A549 (cell line): Measurements from ENCODE around the gene DCXR. TPM values are rescaled to one million over a fixed set of nuclear protein-coding genes. Genes with fewer than 3 reads are reported as not detected.

ENCODE experiments used
- ATAC-seq, 2 experiments: fragments of 200-7000 bp in 1 of 2; fragments of >200 bp in 1 of 2; cut with Nextera tagmentation in 1 of 2; cut with Tn5 transposase in 1 of 2; 3 replicates each; pipeline versions ENCODE4 v1.8.0 to v1.9.1; 2018 to 2020; ENCODE audit warnings: mild to moderate bottlenecking in 1 of 2, moderate library complexity in 1 of 2
- CTCF ChIA-PET: fragments of 300-600 bp; sonication (Branson Sonifier 250); formaldehyde crosslinking; extraction: SDS; loops from one replicate; lab custom pipeline; 2021; ENCODE audit warnings: antibody characterized with exemption, inconsistent platforms; lab: Yijun Ruan, JAX
- POLR2A ChIA-PET: fragments of 350-600 bp; formaldehyde crosslinking; extraction: SDS; loops from one replicate; lab custom pipeline; 2021; ENCODE audit warnings: antibody characterized with exemption, inconsistent platforms; lab: Yijun Ruan, JAX
- DNase-seq, 2 experiments: peaks; one replicate each; pipeline versions ENCODE4 v3.0.0 to v3.0.0-alpha.2; 2011 to 2016; ENCODE audit warnings: low read depth in 1 of 2, low spot score in 1 of 2
- FAIRE-seq: peaks from 2 replicates; lab custom pipeline; 2011; peaks lifted over from hg19 to GRCh38; lab: Jason Lieb, UNC
- H3K27ac ChIP-seq, 2 experiments: fragments of >200 bp; sonication (Bioruptor Twin); formaldehyde crosslinking; 3 replicates each; pipeline ENCODE4 v1.5.1; 2016 to 2017
- H3K4me1 ChIP-seq: fragments of >200 bp; sonication (Bioruptor Twin); formaldehyde crosslinking; 3 replicates; pipeline ENCODE4 v1.6.1; 2016
- H3K4me2 ChIP-seq: fragments of >200 bp; sonication (Bioruptor Twin); formaldehyde crosslinking; 3 replicates; pipeline ENCODE4 v1.6.1; 2016
- H3K4me3 ChIP-seq: fragments of >200 bp; sonication (Bioruptor Twin); formaldehyde crosslinking; 3 replicates; pipeline ENCODE4 v1.5.1; 2016
- H3K9me3 ChIP-seq: fragments of >200 bp; sonication (Bioruptor Twin); formaldehyde crosslinking; 3 replicates; pipeline ENCODE4 v1.6.1; 2016
- ATOH8 ChIP-seq: fragments of 250-450 bp; sonication (Bioruptor Pico); IDR thresholded peaks from 2 replicates; pipeline ENCODE4 v1.5.0; 2020; ENCODE audit warnings: low read depth, mild to moderate bottlenecking, moderate library complexity
- BHLHE40 ChIP-seq: IDR thresholded peaks from 2 replicates; pipeline ENCODE4 v1.6.1; 2012; ENCODE audit warnings: low read depth, low read length, inconsistent platforms
- CBX8 ChIP-seq: fragments of 200-600 bp; sonication (generic); IDR thresholded peaks from 2 replicates; pipeline ENCODE4 v1.6.1; 2016
- CEBPB ChIP-seq, 2 experiments: fragments of >200 bp in 1 of 2; sonication (Bioruptor Twin) in 1 of 2; formaldehyde crosslinking in 1 of 2; IDR thresholded peaks; 2 replicates each; pipeline ENCODE4 v1.6.1; 2012 to 2016
- CHD4 ChIP-seq: fragments of 200-600 bp; sonication (generic); IDR thresholded peaks from 2 replicates; pipeline ENCODE4 v1.6.1; 2016; ENCODE audit warnings: antibody characterized with exemption, mild to moderate bottlenecking, borderline replicate concordance
- EHF ChIP-seq: fragments of 250-450 bp; sonication (Bioruptor Pico); IDR thresholded peaks from 2 replicates; pipeline ENCODE4 v1.5.0; 2020; ENCODE audit warnings: mild to moderate bottlenecking
- ELK1 ChIP-seq: fragments of 150-350 bp; IDR thresholded peaks from 2 replicates; pipeline ENCODE4 v1.6.1; 2014; ENCODE audit warnings: low read depth, mild to moderate bottlenecking, low read length
- FOXS1 ChIP-seq: fragments of 250-450 bp; sonication (Bioruptor Pico); IDR thresholded peaks from 2 replicates; pipeline ENCODE4 v1.5.0; 2020; ENCODE audit warnings: mild to moderate bottlenecking, moderate library complexity
- GATA3 ChIP-seq: IDR thresholded peaks from 2 replicates; pipeline ENCODE4 v1.6.1; 2012; ENCODE audit warnings: borderline replicate concordance
- HMGXB4 ChIP-seq: fragments of 250-450 bp; sonication (Bioruptor Pico); IDR thresholded peaks from 2 replicates; pipeline ENCODE4 v1.5.0; 2021; ENCODE audit warnings: mild to moderate bottlenecking, moderate library complexity, borderline replicate concordance
- HOXB5 ChIP-seq: fragments of 250-450 bp; sonication (Bioruptor Pico); IDR thresholded peaks from 2 replicates; pipeline ENCODE4 v1.5.0; 2020; ENCODE audit warnings: mild to moderate bottlenecking, moderate library complexity
- JUN ChIP-seq, 2 experiments: fragments of >200 bp; sonication (Bioruptor Twin); formaldehyde crosslinking; IDR thresholded peaks; 2 replicates in 1 of 2; 3 replicates in 1 of 2; pipeline ENCODE4 v1.6.1; 2016 to 2017
- MAX ChIP-seq: IDR thresholded peaks from 2 replicates; pipeline ENCODE4 v1.6.1; 2012
- MAZ ChIP-seq: fragments of 150-350 bp; IDR thresholded peaks from 2 replicates; pipeline ENCODE4 v1.6.1; 2014; ENCODE audit warnings: antibody characterized with exemption, low read depth, low read length, borderline replicate concordance
- NPAS2 ChIP-seq: fragments of 250-450 bp; sonication (Bioruptor Pico); IDR thresholded peaks from 2 replicates; pipeline ENCODE4 v1.8.0; 2022; ENCODE audit warnings: mild to moderate bottlenecking, moderate library complexity, borderline replicate concordance
- PHF8 ChIP-seq: fragments of 200-600 bp; sonication (generic); IDR thresholded peaks from 2 replicates; pipeline ENCODE4 v1.6.1; 2016; ENCODE audit warnings: low read depth, mild to moderate bottlenecking, antibody characterized with exemption, moderate library complexity, borderline replicate concordance
- POLR2A ChIP-seq: IDR thresholded peaks from 2 replicates; pipeline ENCODE4 v1.6.1; 2012; ENCODE audit warnings: mild to moderate bottlenecking, low read length
- RAD21 ChIP-seq, 2 experiments: fragments of >200 bp in 1 of 2; sonication (Bioruptor Twin) in 1 of 2; formaldehyde crosslinking in 1 of 2; IDR thresholded peaks in 1 of 2; conservative IDR thresholded peaks in 1 of 2; 2 replicates in 1 of 2; 3 replicates in 1 of 2; pipeline ENCODE4 v1.6.1; 2012 to 2018; ENCODE audit warnings: inconsistent platforms in 1 of 2
- RCOR1 ChIP-seq: fragments of 150-350 bp; IDR thresholded peaks from 2 replicates; pipeline ENCODE4 v1.6.1; 2014; ENCODE audit warnings: antibody characterized with exemption, low read length, low read depth
- SMC3 ChIP-seq: fragments of >200 bp; sonication (Bioruptor Twin); formaldehyde crosslinking; IDR thresholded peaks from 3 replicates; pipeline ENCODE4 v1.6.1; 2018; ENCODE audit warnings: inconsistent platforms
- TFCP2L1 ChIP-seq: fragments of 250-450 bp; sonication (Bioruptor Pico); IDR thresholded peaks from 2 replicates; pipeline ENCODE4 v1.5.0; 2021; ENCODE audit warnings: mild to moderate bottlenecking
- USF2 ChIP-seq: fragments of 450-650 bp; IDR thresholded peaks from 2 replicates; pipeline ENCODE4 v1.6.1; 2014; ENCODE audit warnings: antibody characterized with exemption
- ZC3H11A ChIP-seq: fragments of 450-650 bp; IDR thresholded peaks from 2 replicates; pipeline ENCODE4 v1.6.1; 2014; ENCODE audit warnings: antibody characterized with exemption, mild to moderate bottlenecking
- ZSCAN20 ChIP-seq: fragments of 250-450 bp; sonication (Bioruptor Pico); IDR thresholded peaks from 2 replicates; pipeline ENCODE4 v1.8.0; 2022; ENCODE audit warnings: mild to moderate bottlenecking, moderate library complexity
- WGBS: methylation state at CpG from one replicate; pipeline ENCODE4 v1.1.6; 2017; ENCODE audit errors: missing lambda C conversion rate; 5-methylcytosine and 5-hydroxymethylcytosine counted together
- polyA plus RNA-seq, 4 experiments: library from polyadenylated mRNA; depleted of rRNA in 3 of 4; stranded (reverse); fragments of >200 nt; fragmentation: RNase III in 1 of 4; extraction: RNeasy Plus Mini Kit Qiagen cat#74134 plus additional on column Dnase treatment in 1 of 4; gene quantifications; 2 replicates in 3 of 4; 3 replicates in 1 of 4; pipeline ENCODE4 v1.2.3, GENCODE V29; 2011 to 2017

The DCXR gene
- polyA plus RNA-seq, 2 of the 4 experiments (the other 2 are of a cell fraction), result 39.3 to 70.7 TPM

- TF ChIP-seq CHD4 (no peak), BHLHE40 (no peak), EHF (CRISPR knock-in tag) (no peak), HMGXB4 (no peak)
- TF ChIP-seq, all 56 proteins: peak for 0
Observed at GRCh38 chr17:82028246-82028645, 9.3 kb downstream of the DCXR start (continued).

- ATAC-seq (no peak), FAIRE-seq (no peak)
- H3K27ac ChIP-seq, result no peak overlapping the region
- H3K4me2 ChIP-seq, result no peak overlapping the region
- WGBS, result 92% methylated on average over 25 of the region's 25 CpGs
- no peaks in the 10 kb centered on the region for H3K9me3 ChIP-seq
- H3K4me1 ChIP-seq, result peaks cover 23% of the 10 kb centered on the region
- CTCF ChIA-PET, result interaction anchor here (0.9 to 33.2 kb wide), 8 partner anchors 10 to 131 kb away, joined by 3 to 794 read pairs (median 10); partner anchors contain the start of genes DCXR and NOTUM
- no peak overlapping the region for H3K4me3 ChIP-seq
- no peak for TF ChIP-seq HOXB5 (CRISPR knock-in tag)
- TF ChIP-seq NPAS2 (CRISPR knock-in tag), result no peak
- TF ChIP-seq ZSCAN20 (CRISPR knock-in tag), result no peak
- TF ChIP-seq POLR2A, result no peak
- TF ChIP-seq MAX, result no peak
- TF ChIP-seq, all 56 proteins: peak for 0
- POLR2A ChIA-PET, result no interaction called here
- DNase-seq, result no peak
Observed at GRCh38 chr17:82025401-82026107, 11.9 kb downstream of the DCXR start.

GRCh38 chr17:82024859-82025258, 12.6 kb downstream of the DCXR start:
- FAIRE-seq (no peak), DNase-seq (no peak)
- WGBS, result 96% methylated on average over 8 of the region's 17 CpGs
- Histone ChIP-seq H3K4me2 (no peak overlapping the region), H3K27ac (no peak overlapping the region), H3K9me3 (no peaks in the 10 kb centered on the region), H3K4me1 (peaks cover 29% of the 10 kb centered on the region)
- CTCF ChIA-PET, result interaction anchor here (0.6 to 33.2 kb wide), 6 partner anchors 13 to 131 kb away, joined by 3 to 794 read pairs (median 53); partner anchors contain the start of genes DCXR and NOTUM
- POLR2A ChIA-PET, result no interaction called here
- TF ChIP-seq CHD4 (no peak), HMGXB4 (no peak), ELK1 (no peak), PHF8 (no peak), FOXS1 (no peak), CBX8 (no peak), ATOH8 (no peak), MAZ (no peak), SMC3 (no peak), ZC3H11A (no peak), RAD21 (conservative IDR thresholded peaks at IDR 0.05 in 1 of 2, IDR thresholded peaks at IDR 0.05 in 1 of 2) (no peak), EHF (CRISPR knock-in tag) (no peak), GATA3 (no peak), RCOR1 (no peak), JUN (IDR thresholded peaks at IDR 0.05) (no peak), HOXB5 (CRISPR knock-in tag) (no peak), ZSCAN20 (CRISPR knock-in tag) (no peak), TFCP2L1 (CRISPR knock-in tag) (no peak), USF2 (no peak), CEBPB (IDR thresholded peaks at IDR 0.05) (no peak)
- TF ChIP-seq, all 56 proteins: peak for 0
- H3K4me3 ChIP-seq, result no peak overlapping the region
- ATAC-seq, result no peak
